GM19035 (cell line): Measurements from ENCODE around the gene NELFCD.

Experiments used
- ATAC-seq: cut with Tn5 transposase; IDR thresholded peaks from one replicate; pipeline ENCODE4 v1.9.1; 2021; ENCODE audit not compliant: unreplicated experiment

The NELFCD gene

GRCh38 chr20:59043698-59044097, 62.6 kb downstream of the NELFCD start:
- ATAC-seq = no peak

- ATAC-seq = no peak
These were observed 63.2 kb downstream of the NELFCD start for GRCh38 chr20:59044295-59044694.
